ENCODE results near the gene ACBD6.

- TF ChIP-seq EZH2 (IDR thresholded peaks at IDR 0.05; ENCODE audit: borderline replicate concordance, low read length) = no peak
- no peak for TF ChIP-seq CTCF (IDR thresholded peaks at IDR 0.05; ENCODE audit: low read length)
These were observed 193.0 kb downstream of the ACBD6 start for GRCh38 chr1:180309338-180309737.
